Muscle layer of duodenum (tissue), 2 donors: ENCODE measurements around the gene CCL3.
"Not testable (repeated sequence)": the region's sequence is repeated elsewhere in the genome, so short reads cannot be mapped to it uniquely, and the experiment has no call there.

Experiments
- H3K27ac ChIP-seq: one replicate; pipeline ENCODE4 v1.7.0; 2013; ENCODE audit warnings: mild to moderate bottlenecking, low read length
- H3K27me3 ChIP-seq: one replicate; pipeline ENCODE4 v1.7.0; 2013; ENCODE audit warnings: low read depth, mild to moderate bottlenecking, control low read depth, low read length
- H3K36me3 ChIP-seq, 2 donors: one replicate each; pipeline ENCODE4 v1.7.0; 2013; ENCODE audit warnings: low read length in 2 of 2, control low read depth in 1 of 2, mild to moderate bottlenecking in 1 of 2; ENCODE audit not compliant: insufficient read depth in 2 of 2, control insufficient read depth in 1 of 2
- H3K4me1 ChIP-seq, 2 donors: one replicate each; pipeline ENCODE4 v1.7.0; 2013; ENCODE audit warnings: low read length in 2 of 2, mild to moderate bottlenecking in 2 of 2, control low read depth in 1 of 2, moderate library complexity in 1 of 2; ENCODE audit not compliant: insufficient read depth in 2 of 2, control insufficient read depth in 1 of 2
- H3K4me3 ChIP-seq, 2 donors: one replicate each; pipeline ENCODE4 v1.7.0; 2013; ENCODE audit warnings: low read length in 2 of 2, low read depth in 1 of 2, mild to moderate bottlenecking in 1 of 2
- H3K9me3 ChIP-seq, 2 donors: one replicate each; pipeline ENCODE4 v1.7.0; 2013; ENCODE audit warnings: low read length in 2 of 2, control low read depth in 1 of 2, mild to moderate bottlenecking in 1 of 2; ENCODE audit not compliant: control insufficient read depth in 1 of 2
- donor health status: healthy.

CCL3 gene

DNA sequence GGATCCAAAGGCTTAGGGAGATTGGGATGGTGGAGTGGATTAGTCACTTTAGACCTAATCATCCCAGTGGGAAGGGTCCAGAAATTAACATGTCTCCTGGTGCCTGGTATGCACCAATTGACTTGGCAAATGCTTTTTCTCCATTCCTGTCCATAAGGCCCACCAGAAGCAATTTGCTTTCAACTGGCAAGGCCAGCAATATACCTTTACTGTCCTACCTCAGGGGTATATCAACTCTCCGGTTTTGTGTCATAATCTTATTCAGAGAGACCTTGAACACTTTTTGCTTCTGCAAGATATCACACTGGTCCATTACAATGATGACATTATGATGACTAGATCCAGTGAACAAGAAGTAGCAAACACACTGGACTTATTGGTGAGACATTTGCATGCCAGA, 23.2 kb upstream of the CCL3 start:
- H3K36me3 ChIP-seq, H3K9me3 ChIP-seq, H3K4me3 ChIP-seq, H3K27ac ChIP-seq, H3K27me3 ChIP-seq, H3K4me1 ChIP-seq: not testable (repeated sequence)

DNA sequence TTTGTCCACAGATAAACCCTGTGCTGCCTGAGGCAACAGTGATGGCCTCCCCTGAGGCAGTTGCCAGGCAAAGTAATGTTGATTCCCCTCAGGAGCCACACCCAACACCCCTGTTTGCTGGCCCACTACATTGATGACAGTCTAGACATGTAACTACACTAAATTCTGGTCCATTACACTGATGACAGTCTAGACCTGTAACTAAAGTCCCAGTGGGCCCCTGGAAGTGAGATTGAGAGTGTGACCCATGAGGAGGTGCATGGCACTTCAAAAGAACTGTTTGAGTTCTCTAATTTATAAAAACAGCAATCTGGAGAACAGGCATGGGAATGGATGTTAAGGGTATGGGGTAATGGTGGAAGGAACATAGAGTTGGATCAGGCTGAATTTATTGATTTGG, 22.6 kb upstream of the CCL3 start:
- Histone ChIP-seq H3K27me3 (no peaks in the 10 kb centered on the region), H3K4me3 (no peak overlapping the region), H3K27ac (no peak overlapping the region), H3K9me3 (no peaks in the 10 kb centered on the region), H3K4me1 (no peaks in the 10 kb centered on the region), H3K36me3 (no peaks in the 10 kb centered on the region)

DNA sequence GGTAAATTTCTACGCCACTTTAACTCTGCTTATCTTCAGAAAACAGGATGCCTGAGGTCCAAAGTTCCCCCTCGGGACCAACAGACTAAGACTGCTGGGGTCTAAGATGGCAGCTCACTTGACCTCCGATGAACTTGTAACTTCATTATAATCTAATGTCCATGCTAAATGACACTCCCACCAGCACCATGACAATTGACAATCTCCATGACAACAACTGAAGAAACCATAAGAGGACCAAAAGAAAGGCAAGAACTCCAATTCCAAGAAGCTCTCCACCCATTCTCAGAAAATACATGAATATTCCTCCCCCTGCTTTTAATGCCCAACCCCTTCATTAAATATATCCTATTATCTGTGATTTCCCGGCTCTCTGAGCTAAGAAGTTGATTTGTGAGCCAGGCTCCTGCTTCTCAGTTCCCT, 21.1 kb upstream of the CCL3 start:
- no peaks in the 10 kb centered on the region for H3K4me1 ChIP-seq
- no peaks in the 10 kb centered on the region for H3K27me3 ChIP-seq
- no peaks in the 10 kb centered on the region for H3K36me3 ChIP-seq
- no peaks in the 10 kb centered on the region for H3K9me3 ChIP-seq
- no peak overlapping the region for H3K27ac ChIP-seq
- H3K4me3 ChIP-seq, result no peak overlapping the region

DNA sequence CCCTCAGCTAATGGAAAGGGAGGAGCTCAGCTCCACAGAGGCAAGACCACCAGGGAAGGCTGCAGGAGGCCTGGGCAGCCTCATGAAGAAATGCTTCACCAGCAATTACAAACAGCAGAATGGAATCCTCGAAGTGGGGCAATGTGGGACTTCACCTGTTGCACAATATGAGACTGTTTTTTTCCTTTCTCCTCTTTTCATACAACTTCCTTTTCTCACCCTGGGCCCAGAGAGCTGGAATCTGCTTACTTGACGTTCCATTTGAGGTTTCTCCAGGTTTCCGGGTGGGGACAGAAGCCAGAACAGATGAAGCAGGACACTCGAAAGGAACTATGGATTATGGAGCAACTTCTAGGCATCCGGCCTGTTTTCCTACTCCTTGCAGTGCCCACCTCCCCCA, 18.3 kb upstream of the CCL3 start:
- H3K27ac ChIP-seq, H3K4me3 ChIP-seq, H3K4me1 ChIP-seq, H3K36me3 ChIP-seq, H3K27me3 ChIP-seq, H3K9me3 ChIP-seq: not testable (repeated sequence)

DNA sequence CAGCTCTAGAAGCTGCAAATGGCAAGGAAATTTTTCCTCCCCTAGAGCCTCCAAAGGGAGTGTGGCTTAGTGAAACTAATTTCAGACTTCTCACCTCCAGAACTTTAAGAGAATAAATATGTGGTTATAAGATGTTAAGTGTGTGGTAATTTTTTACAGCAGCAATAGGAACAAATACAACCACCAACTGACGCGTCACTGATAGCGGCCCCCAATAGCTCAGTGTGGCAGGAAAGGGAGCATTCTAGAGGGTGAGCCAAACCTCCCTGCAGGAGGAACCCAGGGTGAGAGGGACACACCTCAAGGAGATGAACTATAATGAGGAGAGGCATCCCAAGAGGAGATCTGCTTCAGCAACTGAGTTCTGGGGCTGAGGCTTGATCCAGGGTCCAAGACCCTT, 17.7 kb upstream of the CCL3 start:
- no peaks in the 10 kb centered on the region for H3K9me3 ChIP-seq
- no peak overlapping the region for H3K4me3 ChIP-seq
- H3K27ac ChIP-seq, result no peak overlapping the region
- H3K27me3 ChIP-seq, result no peaks in the 10 kb centered on the region
- no peaks in the 10 kb centered on the region for H3K4me1 ChIP-seq
- no peaks in the 10 kb centered on the region for H3K36me3 ChIP-seq

DNA sequence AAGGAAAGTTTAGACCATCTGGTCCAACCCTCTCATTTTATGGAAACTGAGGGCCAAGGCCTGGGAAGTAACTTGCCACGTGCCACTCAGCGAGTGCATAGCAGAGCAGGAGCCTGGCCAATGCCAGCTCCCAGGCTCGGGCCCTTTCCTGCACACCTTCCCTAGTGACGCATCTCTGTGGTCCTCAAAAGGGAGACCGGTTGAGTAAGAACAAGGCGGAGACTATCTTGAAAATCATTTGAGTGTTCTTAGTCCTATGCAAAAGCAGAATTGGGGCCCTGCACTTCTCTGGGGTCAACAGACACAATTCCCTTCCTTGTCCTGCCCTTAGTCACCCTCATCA, 16.5 kb upstream of the CCL3 start:
- no peaks in the 10 kb centered on the region for H3K36me3 ChIP-seq
- H3K9me3 ChIP-seq, result no peaks in the 10 kb centered on the region
- no peaks in the 10 kb centered on the region for H3K27me3 ChIP-seq
- H3K4me1 ChIP-seq, result no peaks in the 10 kb centered on the region
- H3K4me3 ChIP-seq, result no peak overlapping the region
- H3K27ac ChIP-seq, result no peak overlapping the region

DNA sequence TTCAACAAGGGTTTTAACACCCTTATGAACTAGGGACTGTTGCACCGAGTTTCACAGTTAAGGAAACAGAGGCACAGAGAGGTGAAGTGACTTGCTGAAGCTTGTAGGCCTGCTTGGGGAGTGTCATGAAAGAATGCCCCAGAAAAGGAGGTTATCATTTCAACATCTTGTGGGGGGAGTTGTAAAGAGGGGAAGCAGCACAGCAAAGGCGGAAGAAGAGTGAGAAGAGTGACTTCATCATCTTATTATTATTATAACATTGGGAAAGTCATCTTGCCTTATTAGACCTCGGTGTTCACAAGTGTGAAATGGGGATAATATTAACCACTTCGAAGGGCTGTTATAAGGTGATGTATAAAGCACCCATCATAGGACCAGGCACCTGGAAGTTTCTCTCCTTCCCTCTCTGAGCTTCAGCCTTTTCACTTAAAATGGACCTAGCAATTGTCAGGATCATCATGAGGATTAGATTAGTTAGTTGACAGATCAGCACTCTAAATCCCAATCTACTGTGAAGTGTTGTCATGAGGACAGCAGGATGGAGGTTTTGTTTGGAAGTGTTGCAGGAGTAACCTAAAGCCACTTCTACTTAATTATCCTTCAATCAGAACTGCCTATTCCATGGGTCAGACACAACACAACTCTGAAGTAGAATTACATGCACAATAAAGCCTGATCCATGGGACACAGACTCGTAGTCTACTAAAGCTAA, 16.0 kb upstream of the CCL3 start:
- no peaks in the 10 kb centered on the region for H3K4me1 ChIP-seq
- H3K9me3 ChIP-seq, result no peaks in the 10 kb centered on the region

DNA sequence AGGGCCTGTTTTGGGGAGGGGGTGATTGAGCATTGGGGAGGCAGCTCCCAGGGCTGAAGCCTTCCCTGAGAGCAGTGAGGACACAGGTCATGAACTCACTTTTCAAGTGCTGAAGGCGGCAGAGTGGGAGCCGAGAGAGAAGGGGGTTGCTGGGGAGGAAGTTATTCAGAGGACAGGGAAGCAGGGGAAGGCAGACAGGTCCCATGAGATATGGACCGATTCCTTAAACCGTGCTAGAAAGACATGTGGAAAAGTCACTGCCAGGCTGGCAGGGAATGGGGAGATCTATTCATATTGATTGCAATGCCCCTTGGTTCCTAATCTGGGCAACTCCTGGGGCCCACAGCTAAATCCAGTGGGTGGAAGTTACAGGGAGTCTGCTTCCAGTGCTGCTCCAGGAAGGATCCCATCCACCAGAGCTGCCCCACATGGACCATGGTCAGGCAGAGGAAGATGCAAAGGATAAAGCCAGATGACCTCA, 14.8 kb upstream of the CCL3 start:
- no peak overlapping the region for H3K4me3 ChIP-seq
- no peaks in the 10 kb centered on the region for H3K27me3 ChIP-seq
- no peak overlapping the region for H3K27ac ChIP-seq
- no peaks in the 10 kb centered on the region for H3K36me3 ChIP-seq
- no peaks in the 10 kb centered on the region for H3K4me1 ChIP-seq
- H3K9me3 ChIP-seq, result no peaks in the 10 kb centered on the region

More for the DNA sequence above, 16.0 kb upstream of the CCL3 start:
- Histone ChIP-seq H3K4me3 (no peak overlapping the region), H3K27ac (no peak overlapping the region), H3K36me3 (no peaks in the 10 kb centered on the region), H3K27me3 (no peaks in the 10 kb centered on the region)

DNA sequence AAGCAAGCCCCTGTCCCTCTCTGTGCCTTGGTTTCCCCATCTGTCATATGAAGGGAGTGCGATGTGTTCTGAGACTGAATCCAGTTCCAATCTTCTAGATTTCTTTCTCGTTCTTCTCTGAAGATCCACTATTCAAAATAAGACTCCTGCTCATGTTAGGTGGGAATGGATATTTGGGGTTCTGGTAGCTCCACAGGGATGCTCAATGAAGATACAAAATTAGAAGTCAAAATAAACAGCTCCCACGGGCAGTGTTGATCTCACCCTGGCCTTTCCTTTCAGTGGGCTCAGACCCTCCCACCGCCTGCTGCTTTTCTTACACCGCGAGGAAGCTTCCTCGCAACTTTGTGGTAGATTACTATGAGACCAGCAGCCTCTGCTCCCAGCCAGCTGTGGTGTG, 14.3 kb upstream of the CCL3 start:
- H3K4me1 ChIP-seq, H3K27me3 ChIP-seq, H3K36me3 ChIP-seq, H3K9me3 ChIP-seq, H3K4me3 ChIP-seq, H3K27ac ChIP-seq: not testable (repeated sequence)

DNA sequence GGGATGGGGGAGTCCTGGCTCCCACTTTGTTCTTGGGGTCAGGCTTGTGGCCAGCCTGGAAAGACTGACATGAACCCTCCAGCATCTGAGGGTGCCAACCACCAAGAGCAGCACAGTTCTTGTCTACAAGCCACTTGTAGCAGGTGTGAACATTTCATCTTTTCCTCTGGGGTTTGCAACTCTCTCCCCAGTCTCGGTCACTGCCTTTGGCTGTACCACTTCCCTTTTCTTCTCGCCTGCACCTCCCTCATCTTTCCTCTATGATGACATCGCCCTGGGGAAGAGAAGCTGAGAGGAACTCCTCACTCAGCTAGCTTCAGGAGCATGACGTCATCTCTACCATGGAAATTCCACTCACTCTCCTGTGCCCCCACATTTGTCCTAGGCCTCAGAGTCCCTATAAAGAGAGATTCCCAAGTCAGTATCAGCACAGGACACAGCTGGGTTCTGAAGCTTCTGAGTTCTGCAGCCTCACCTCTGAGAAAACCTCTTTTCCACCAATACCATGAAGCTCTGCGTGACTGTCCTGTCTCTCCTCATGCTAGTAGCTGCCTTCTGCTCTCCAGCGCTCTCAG, 13.5 kb upstream of the CCL3 start, which contains the start of gene CCL4:
CCL4 (plus strand) TSS at position 427 of the 575 bp plus-strand sequence; CDS start at position 506, 79 bp downstream.
- H3K4me1 ChIP-seq, H3K36me3 ChIP-seq, H3K4me3 ChIP-seq, H3K9me3 ChIP-seq, H3K27me3 ChIP-seq, H3K27ac ChIP-seq: not testable (repeated sequence)

DNA sequence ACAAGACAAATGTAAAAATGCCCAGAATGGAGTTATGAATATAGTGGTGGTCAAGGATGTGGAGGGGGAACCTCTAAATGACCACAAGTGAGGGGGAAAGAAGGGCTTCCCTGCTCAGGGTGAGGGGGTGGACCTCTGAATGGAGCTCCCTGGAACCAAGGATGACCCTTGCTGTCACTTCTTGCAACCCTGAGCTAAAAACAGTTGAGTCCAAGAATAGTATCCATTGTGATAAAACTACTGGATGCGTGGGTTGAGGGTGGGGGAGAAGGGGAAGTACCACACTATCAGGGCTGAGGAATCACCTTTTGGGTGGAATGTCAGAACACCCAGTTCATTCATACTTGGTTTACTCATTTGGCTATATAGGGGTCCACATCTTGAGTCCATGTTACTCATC, 9.1 kb upstream of the CCL3 start:
- not testable (repeated sequence) for H3K9me3 ChIP-seq, H3K27me3 ChIP-seq, H3K27ac ChIP-seq, H3K4me1 ChIP-seq, H3K36me3 ChIP-seq, H3K4me3 ChIP-seq

DNA sequence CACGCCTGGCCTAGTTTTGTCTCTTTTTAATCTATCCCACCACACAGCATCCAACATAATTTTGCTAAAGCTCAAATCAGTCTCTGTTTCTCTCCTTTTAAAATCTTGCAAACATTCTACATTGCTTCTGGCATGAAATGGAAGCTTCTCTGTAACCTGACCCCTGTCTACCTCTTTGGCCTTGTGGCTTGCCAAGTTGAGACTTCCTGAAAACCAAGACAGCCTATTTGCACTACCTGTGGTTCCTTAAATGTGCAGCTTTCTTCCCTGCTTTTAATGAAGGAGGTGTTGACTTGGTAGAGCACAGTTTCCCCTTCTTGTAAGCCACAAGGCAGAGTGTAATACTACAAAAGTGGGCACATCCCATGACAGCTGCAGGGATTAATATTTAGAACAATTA, 6.0 kb upstream of the CCL3 start:
- no peak overlapping the region for H3K4me3 ChIP-seq
- no peaks in the 10 kb centered on the region for H3K27me3 ChIP-seq
- no peak overlapping the region for H3K27ac ChIP-seq
- no peaks in the 10 kb centered on the region for H3K4me1 ChIP-seq
- H3K9me3 ChIP-seq, result no peaks in the 10 kb centered on the region
- no peaks in the 10 kb centered on the region for H3K36me3 ChIP-seq
